Endothelial cell of umbilical vein (primary cell): ENCODE results near the gene TWIST1. TPM values are rescaled to one million over a fixed set of nuclear protein-coding genes. Genes with fewer than 3 reads are reported as not detected.

Experiments
- BruUV-seq: library from RNA; stranded (reverse); fragments of 400-500 nt; replicated peaks from 2 replicates; lab custom pipeline; 2021; lab: Mats Ljungman, UMichigan
- CTCF ChIA-PET: fragments of 300-600, 350-600 bp; sonication (Branson Sonifier 250); formaldehyde crosslinking; loops from one replicate; lab custom pipeline; 2021; ENCODE audit warnings: antibody characterized with exemption, inconsistent platforms; lab: Charles Lee
- POLR2A ChIA-PET: fragments of 300-600, 350-600 bp; sonication (Branson Sonifier 250); formaldehyde crosslinking; loops from one replicate; lab custom pipeline; 2021; ENCODE audit warnings: antibody characterized with exemption, inconsistent platforms; lab: Charles Lee
- DNase-seq: peaks from one replicate; pipeline ENCODE4 v3.0.0-alpha.2; 2011; ENCODE audit warnings: low read depth, low spot score
- FAIRE-seq: peaks from 2 replicates; lab custom pipeline; 2011; peaks lifted over from hg19 to GRCh38; lab: Jason Lieb, UNC
- H2AFZ ChIP-seq: 2 replicates; pipeline ENCODE4 v1.6.0; 2012; ENCODE audit warnings: low read depth, low read length, control low read depth, inconsistent platforms
- H3K27ac ChIP-seq: 2 replicates; pipeline ENCODE4 v1.5.1; 2011; ENCODE audit warnings: low read depth, mild to moderate bottlenecking, control low read depth, low read length, moderate library complexity; ENCODE audit not compliant: insufficient read depth
- H3K27me3 ChIP-seq, 2 experiments: 2 replicates each; pipeline versions ENCODE4 v1.6.0 to v1.6.1; 2011; ENCODE audit warnings: low read length in 2 of 2, mixed read lengths in 1 of 2; ENCODE audit not compliant: control insufficient read depth in 2 of 2, insufficient read depth in 2 of 2
- H3K36me3 ChIP-seq, 2 experiments: 2 replicates in 1 of 2; 3 replicates in 1 of 2; pipeline ENCODE4 v1.5.1; 2011; ENCODE audit warnings: low read length in 2 of 2, mild to moderate bottlenecking in 1 of 2, moderate library complexity in 1 of 2; ENCODE audit not compliant: control insufficient read depth in 2 of 2, insufficient read depth in 2 of 2; ENCODE audit errors: extremely low read depth in 1 of 2
- H3K4me1 ChIP-seq: 3 replicates; pipeline ENCODE4 v1.5.1; 2011; ENCODE audit warnings: mild to moderate bottlenecking, low read length; ENCODE audit not compliant: control insufficient read depth, insufficient read depth; ENCODE audit errors: extremely low read depth
- H3K4me2 ChIP-seq: 2 replicates; pipeline ENCODE4 v1.6.1; 2011; ENCODE audit warnings: low read length, control low read depth, mixed read lengths; ENCODE audit not compliant: insufficient read depth
- H3K4me3 ChIP-seq, 3 experiments: fragments of 200-600 bp in 1 of 3; sonication (generic), shearing (Covaris generic) in 1 of 3; replicated peaks in 1 of 3; 2 replicates each; pipeline ENCODE4 v1.5.1; 2011 to 2016; ENCODE audit warnings: control low read depth in 3 of 3, low read length in 3 of 3, mild to moderate bottlenecking in 2 of 3, inconsistent platforms in 1 of 3, low read depth in 1 of 3, moderate library complexity in 1 of 3; ENCODE audit not compliant: insufficient read depth in 1 of 3
- H3K79me2 ChIP-seq: 2 replicates; pipeline ENCODE4 v1.6.0; 2012; ENCODE audit warnings: low read length, inconsistent platforms; ENCODE audit not compliant: control insufficient read depth, insufficient read depth
- H3K9ac ChIP-seq: replicated peaks from 2 replicates; pipeline ENCODE3; 2011; ENCODE audit warnings: low read length, control low read depth; ENCODE audit not compliant: insufficient read depth; ENCODE audit errors: extremely low read depth
- H3K9me1 ChIP-seq: replicated peaks from 3 replicates; pipeline ENCODE4 v1.6.0; 2011; ENCODE audit warnings: mild to moderate bottlenecking, low read length; ENCODE audit not compliant: control insufficient read depth, insufficient read depth; ENCODE audit errors: extremely low read depth
- H3K9me3 ChIP-seq: replicated peaks from 2 replicates; pipeline ENCODE4 v1.5.1; 2012; ENCODE audit warnings: low read length, inconsistent platforms; ENCODE audit not compliant: control insufficient read depth, insufficient read depth
- H4K20me1 ChIP-seq: replicated peaks from 2 replicates; pipeline ENCODE3; 2011; ENCODE audit warnings: mild to moderate bottlenecking, low read length; ENCODE audit not compliant: control insufficient read depth, insufficient read depth; ENCODE audit errors: extremely low read depth
- CTCF ChIP-seq, 2 donors: IDR thresholded peaks; 1 replicate in 1 of 2; 2 replicates in 1 of 2; pipeline ENCODE4 v1.5.1; 2011; ENCODE audit warnings: low read length in 2 of 2, mild to moderate bottlenecking in 2 of 2, moderate library complexity in 2 of 2, control low read depth in 1 of 2, inconsistent platforms in 1 of 2, low read depth in 1 of 2; ENCODE audit not compliant: insufficient read depth in 1 of 2; ENCODE audit errors: extremely low read depth in 1 of 2
- EZH2 ChIP-seq: IDR thresholded peaks from 2 replicates; pipeline ENCODE4 v1.6.1; 2012; ENCODE audit warnings: borderline replicate concordance, low read depth, mild to moderate bottlenecking, moderate library complexity, low read length, inconsistent platforms; ENCODE audit not compliant: severe bottlenecking
- FOS ChIP-seq: IDR thresholded peaks from 2 replicates; pipeline ENCODE4 v1.6.1; 2011; ENCODE audit warnings: mild to moderate bottlenecking, low read length, moderate library complexity, borderline replicate concordance; ENCODE audit not compliant: insufficient read depth
- GATA2 ChIP-seq: IDR thresholded peaks from 2 replicates; pipeline ENCODE4 v1.7.0; 2011; ENCODE audit warnings: low read depth, mild to moderate bottlenecking, moderate library complexity, mixed read lengths, low read length; ENCODE audit not compliant: insufficient read length, insufficient read depth
- JUN ChIP-seq: IDR thresholded peaks from 2 replicates; pipeline ENCODE4 v1.6.1; 2011; ENCODE audit warnings: borderline replicate concordance, low read depth; ENCODE audit not compliant: insufficient read length, insufficient read depth
- MYC ChIP-seq: IDR thresholded peaks from one replicate; pipeline ENCODE4 v1.6.1; 2011; ENCODE audit warnings: mild to moderate bottlenecking, low read depth, low read length
- POLR2A ChIP-seq: IDR thresholded peaks from 2 replicates; pipeline ENCODE4 v1.6.1; 2012; ENCODE audit warnings: low read depth, mild to moderate bottlenecking, control low read depth, low read length
- POLR2AphosphoS5 ChIP-seq: IDR thresholded peaks from 2 replicates; pipeline ENCODE4 v1.6.1; 2012; ENCODE audit warnings: low read depth, mild to moderate bottlenecking, control low read depth, low read length, moderate library complexity; ENCODE audit not compliant: insufficient read depth
- dilution Hi-C: fragments of 300-500 bp; cut with MboI; formaldehyde crosslinking; loops from one replicate; pipeline ENCODE4 v1.15.0; 2019; ENCODE audit warnings: low sequenced_read_pairs; ENCODE audit not compliant: extremely low pct_ligation_motif_present
- intact Hi-C: fragments of 100-400 bp; cut with micrococcal nuclease; formaldehyde crosslinking; loops from one replicate; pipeline ENCODE4 v1.10.0; 2022
- polyA plus RNA-seq, 4 experiments: library from polyadenylated mRNA; depleted of rRNA in 3 of 4; stranded (reverse) in 3 of 4; unstranded in 1 of 4; fragments of >200 nt; gene quantifications; 2 replicates each; pipeline versions ENCODE4 v1.2.1 to v1.2.3, GENCODE V29; 2011 to 2012; ENCODE audit warnings: missing spikeins in 1 of 4
- total RNA-seq: library from RNA; stranded (reverse); gene quantifications from 2 replicates; pipeline ENCODE4 v1.2.3, GENCODE V29; 2021
- TF ChIP-seq, protein P1 (sequence below): IDR thresholded peaks from 2 replicates; pipeline ENCODE4 v1.6.1; 2011; ENCODE audit not compliant: insufficient read depth, insufficient read length

Gene TWIST1
- total and polyA plus RNA-seq, 2 donors (not counting 3 experiments of a cell fraction or from before 2014, with no cell fraction given), result not detected

GRCh38 chr7:19094598-19095352 lies 22.7 kb downstream of the TWIST1 start:
- ChIA-PET POLR2A (no interaction called here), CTCF (no interaction called here)
- Histone ChIP-seq H3K9me3 (no peaks in the 10 kb centered on the region), H3K9ac (no peak overlapping the region), H3K36me3 (no peaks in the 10 kb centered on the region), H3K79me2 (no peaks in the 10 kb centered on the region), H3K4me1 (no peaks in the 10 kb centered on the region), H3K9me1 (no peaks in the 10 kb centered on the region), H3K27me3 (peaks cover 3 to 34% of the 10 kb centered on the region in 2 experiments), H2AFZ (no peak overlapping the region), H3K4me2 (no peak overlapping the region), H4K20me1 (no peaks in the 10 kb centered on the region), H3K27ac (no peak overlapping the region), H3K4me3 (no peak overlapping the region)
- TF ChIP-seq, protein P1, sequence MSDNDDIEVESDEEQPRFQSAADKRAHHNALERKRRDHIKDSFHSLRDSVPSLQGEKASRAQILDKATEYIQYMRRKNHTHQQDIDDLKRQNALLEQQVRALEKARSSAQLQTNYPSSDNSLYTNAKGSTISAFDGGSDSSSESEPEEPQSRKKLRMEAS, result no peak
- TF ChIP-seq JUN (no peak), MYC (no peak), EZH2 (no peak), FOS (no peak), POLR2A (no peak), CTCF (IDR thresholded peaks at IDR 0.05; ENCODE audit: extremely low read depth in 1 of 2, insufficient read depth in 1 of 2, low read depth in 1 of 2, low read length in 2 of 2) (no peak), GATA2 (no peak), POLR2AphosphoS5 (no peak)
- no TSS peak for BruUV-seq
- dilution Hi-C loops, result no loop called here
- no peak for DNase-seq
- intact Hi-C loops, result loop anchor here (2.0 kb wide), 1 partner anchor 14 kb away; no protein-coding TSS in a partner anchor
- no peak for FAIRE-seq
